ENCODE results near the gene RABL3.
"Not testable (repeated sequence)": the region's sequence is repeated elsewhere in the genome, so short reads cannot be mapped to it uniquely, and the experiment has no call there.

The RABL3 gene

GRCh38 chr3:120682095-120682681, 60.1 kb downstream of the RABL3 start, which contains the start of gene HGD:
Gene HGD (minus strand): TSS chr3:120682239. CDS start chr3:120682111, 128 bp downstream.
- DNase-seq (no peak), ATAC-seq (no peak)

GRCh38 chr3:120681506-120682038, 60.7 kb downstream of the RABL3 start:
- DNase-seq (no peak), ATAC-seq (no peak)

GRCh38 chr3:120681018-120681417, 61.3 kb downstream of the RABL3 start:
- DNase-seq (no peak), ATAC-seq (no peak)

- no peak for ATAC-seq
Measured at GRCh38 chr3:120680193-120680894, 62.0 kb downstream of the RABL3 start.

GRCh38 chr3:120678984-120679383, 63.3 kb downstream of the RABL3 start:
- ATAC-seq (no peak), DNase-seq (no peak)

More at GRCh38 chr3:120680193-120680894, 62.0 kb downstream of the RABL3 start:
- no peak for DNase-seq

GRCh38 chr3:120678331-120678947, 63.9 kb downstream of the RABL3 start:
- ATAC-seq (no peak), DNase-seq (no peak)

- DNase-seq, ATAC-seq: not testable (repeated sequence)
Measured at GRCh38 chr3:120677193-120677592, 65.1 kb downstream of the RABL3 start.

GRCh38 chr3:120673116-120673515, 69.2 kb downstream of the RABL3 start:
- DNase-seq (no peak), ATAC-seq (no peak)

- ATAC-seq (no peak), DNase-seq (no peak)
Measured at GRCh38 chr3:120670576-120670975, 71.7 kb downstream of the RABL3 start.

- DNase-seq (no peak), ATAC-seq (no peak)
Measured at GRCh38 chr3:120664926-120665325, 77.4 kb downstream of the RABL3 start.

- DNase-seq (no peak), ATAC-seq (no peak)
Measured at GRCh38 chr3:120661945-120662344, 80.4 kb downstream of the RABL3 start.

GRCh38 chr3:120661106-120661905, 81.0 kb downstream of the RABL3 start:
- ATAC-seq (no peak), DNase-seq (no peak)

- DNase-seq, result no peak
Measured at GRCh38 chr3:120659834-120660233, 82.5 kb downstream of the RABL3 start.

GRCh38 chr3:120659285-120659684, 83.0 kb downstream of the RABL3 start:
- DNase-seq, result no peak

More at GRCh38 chr3:120659834-120660233, 82.5 kb downstream of the RABL3 start:
- no peak for ATAC-seq

GRCh38 chr3:120652896-120653545, 89.3 kb downstream of the RABL3 start:
- DNase-seq, result no peak
- ATAC-seq, result no peak

More at GRCh38 chr3:120659285-120659684, 83.0 kb downstream of the RABL3 start:
- ATAC-seq, result no peak

- DNase-seq, result no peak
- ATAC-seq, result no peak
Measured at GRCh38 chr3:120652281-120652680, 90.0 kb downstream of the RABL3 start.

- DNase-seq (no peak), ATAC-seq (no peak)
Measured at GRCh38 chr3:120650311-120650710, 92.0 kb downstream of the RABL3 start.

GRCh38 chr3:120649830-120650233, 92.5 kb downstream of the RABL3 start:
- DNase-seq (no peak), ATAC-seq (no peak)

GRCh38 chr3:120648290-120648689, 94.0 kb downstream of the RABL3 start:
- no peak for DNase-seq

GRCh38 chr3:120646771-120647432, 95.4 kb downstream of the RABL3 start:
- no peak for ATAC-seq

More at GRCh38 chr3:120648290-120648689, 94.0 kb downstream of the RABL3 start:
- ATAC-seq, result no peak

More at GRCh38 chr3:120646771-120647432, 95.4 kb downstream of the RABL3 start:
- no peak for DNase-seq

Data from stimulated activated naive CD8-positive, alpha-beta T cell treated with anti-CD3 and anti-CD28 coated beads, Interleukin-15, Interleukin-2, amounts not matched to agents 100 U/mL and 50 U/mL, for 24 hours (primary cell).